ENCODE measurements around the gene BTN1A1. TPM values are rescaled to one million over a fixed set of nuclear protein-coding genes. Genes with fewer than 3 reads are reported as not detected.
A peak's percentile ranks its signal among the peaks of the same experiment; 100 is the strongest.

BTN1A1 gene
- total and polyA plus RNA-seq, 9 of the 15 experiments (the other 6 are each of a cell fraction or from before 2014, with no cell fraction given) = 0.01 to 0.15 (median 0.06) TPM; not detected in 4

DNA sequence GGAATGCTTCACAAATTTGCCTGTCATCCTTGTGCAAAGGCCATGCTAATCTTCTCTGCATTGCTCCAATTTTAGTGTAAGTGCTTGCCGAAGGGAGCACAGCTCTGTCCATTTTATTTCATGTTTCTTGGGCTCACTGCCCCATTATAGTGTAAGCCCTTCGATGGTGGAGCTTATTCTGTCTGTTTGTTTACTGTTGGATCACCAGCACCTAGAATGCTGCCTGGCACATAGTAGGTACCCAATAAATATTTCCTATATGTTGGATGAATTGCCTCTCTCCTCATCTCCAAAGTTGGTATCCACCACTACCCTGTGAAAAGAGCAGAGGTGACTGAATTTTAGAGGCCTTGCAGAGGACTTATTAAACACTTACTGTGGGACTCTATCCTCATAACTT is 19.3 kb downstream of the BTN1A1 start (continued):
- TF ChIP-seq ZNF212 (CRISPR knock-in tag; IDR thresholded peaks at IDR 0.05) = no peak
- no peak for TF ChIP-seq ZNF174 (CRISPR knock-in tag; IDR thresholded peaks at IDR 0.05)
- TF ChIP-seq ZNF282 (CRISPR knock-in tag; IDR thresholded peaks at IDR 0.05) = no peak
- 0 out of 2 replicates have a peak, but pooled peaks have one; percentile 14 for TF ChIP-seq NFE2 (IDR thresholded peaks at IDR 0.05; ENCODE audit: low read depth)
- TF ChIP-seq SP1 (CRISPR knock-in tag; IDR thresholded peaks at IDR 0.05) = no peak
- no peak for TF ChIP-seq ZNF146 (CRISPR knock-in tag; IDR thresholded peaks at IDR 0.05; ENCODE audit: unreplicated experiment)
- TF ChIP-seq ZBTB17 (CRISPR knock-in tag; IDR thresholded peaks at IDR 0.05) = no peak
- TF ChIP-seq ESRRA (IDR thresholded peaks at IDR 0.05; ENCODE audit: borderline replicate concordance, low read depth) = no peak
- peak; percentile 82 for TF ChIP-seq TBP (optimal IDR thresholded peaks at IDR 0.05; ENCODE audit: low read depth, low read length)
- TF ChIP-seq MAFK (IDR thresholded peaks at IDR 0.05; ENCODE audit: low read length) = no peak
- no peak for TF ChIP-seq ZNF717 (CRISPR knock-in tag; IDR thresholded peaks at IDR 0.05)
- TF ChIP-seq XRCC3 (IDR thresholded peaks at IDR 0.05) = no peak
- TF ChIP-seq KHSRP (IDR thresholded peaks at IDR 0.05) = no peak
- TF ChIP-seq, protein P1, sequence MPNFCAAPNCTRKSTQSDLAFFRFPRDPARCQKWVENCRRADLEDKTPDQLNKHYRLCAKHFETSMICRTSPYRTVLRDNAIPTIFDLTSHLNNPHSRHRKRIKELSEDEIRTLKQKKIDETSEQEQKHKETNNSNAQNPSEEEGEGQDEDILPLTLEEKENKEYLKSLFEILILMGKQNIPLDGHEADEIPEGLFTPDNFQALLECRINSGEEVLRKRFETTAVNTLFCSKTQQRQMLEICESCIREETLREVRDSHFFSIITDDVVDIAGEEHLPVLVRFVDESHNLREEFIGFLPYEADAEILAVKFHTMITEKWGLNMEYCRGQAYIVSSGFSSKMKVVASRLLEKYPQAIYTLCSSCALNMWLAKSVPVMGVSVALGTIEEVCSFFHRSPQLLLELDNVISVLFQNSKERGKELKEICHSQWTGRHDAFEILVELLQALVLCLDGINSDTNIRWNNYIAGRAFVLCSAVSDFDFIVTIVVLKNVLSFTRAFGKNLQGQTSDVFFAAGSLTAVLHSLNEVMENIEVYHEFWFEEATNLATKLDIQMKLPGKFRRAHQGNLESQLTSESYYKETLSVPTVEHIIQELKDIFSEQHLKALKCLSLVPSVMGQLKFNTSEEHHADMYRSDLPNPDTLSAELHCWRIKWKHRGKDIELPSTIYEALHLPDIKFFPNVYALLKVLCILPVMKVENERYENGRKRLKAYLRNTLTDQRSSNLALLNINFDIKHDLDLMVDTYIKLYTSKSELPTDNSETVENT (CRISPR knock-in tag; IDR thresholded peaks at IDR 0.05) = no peak
- TF ChIP-seq, protein P2, sequence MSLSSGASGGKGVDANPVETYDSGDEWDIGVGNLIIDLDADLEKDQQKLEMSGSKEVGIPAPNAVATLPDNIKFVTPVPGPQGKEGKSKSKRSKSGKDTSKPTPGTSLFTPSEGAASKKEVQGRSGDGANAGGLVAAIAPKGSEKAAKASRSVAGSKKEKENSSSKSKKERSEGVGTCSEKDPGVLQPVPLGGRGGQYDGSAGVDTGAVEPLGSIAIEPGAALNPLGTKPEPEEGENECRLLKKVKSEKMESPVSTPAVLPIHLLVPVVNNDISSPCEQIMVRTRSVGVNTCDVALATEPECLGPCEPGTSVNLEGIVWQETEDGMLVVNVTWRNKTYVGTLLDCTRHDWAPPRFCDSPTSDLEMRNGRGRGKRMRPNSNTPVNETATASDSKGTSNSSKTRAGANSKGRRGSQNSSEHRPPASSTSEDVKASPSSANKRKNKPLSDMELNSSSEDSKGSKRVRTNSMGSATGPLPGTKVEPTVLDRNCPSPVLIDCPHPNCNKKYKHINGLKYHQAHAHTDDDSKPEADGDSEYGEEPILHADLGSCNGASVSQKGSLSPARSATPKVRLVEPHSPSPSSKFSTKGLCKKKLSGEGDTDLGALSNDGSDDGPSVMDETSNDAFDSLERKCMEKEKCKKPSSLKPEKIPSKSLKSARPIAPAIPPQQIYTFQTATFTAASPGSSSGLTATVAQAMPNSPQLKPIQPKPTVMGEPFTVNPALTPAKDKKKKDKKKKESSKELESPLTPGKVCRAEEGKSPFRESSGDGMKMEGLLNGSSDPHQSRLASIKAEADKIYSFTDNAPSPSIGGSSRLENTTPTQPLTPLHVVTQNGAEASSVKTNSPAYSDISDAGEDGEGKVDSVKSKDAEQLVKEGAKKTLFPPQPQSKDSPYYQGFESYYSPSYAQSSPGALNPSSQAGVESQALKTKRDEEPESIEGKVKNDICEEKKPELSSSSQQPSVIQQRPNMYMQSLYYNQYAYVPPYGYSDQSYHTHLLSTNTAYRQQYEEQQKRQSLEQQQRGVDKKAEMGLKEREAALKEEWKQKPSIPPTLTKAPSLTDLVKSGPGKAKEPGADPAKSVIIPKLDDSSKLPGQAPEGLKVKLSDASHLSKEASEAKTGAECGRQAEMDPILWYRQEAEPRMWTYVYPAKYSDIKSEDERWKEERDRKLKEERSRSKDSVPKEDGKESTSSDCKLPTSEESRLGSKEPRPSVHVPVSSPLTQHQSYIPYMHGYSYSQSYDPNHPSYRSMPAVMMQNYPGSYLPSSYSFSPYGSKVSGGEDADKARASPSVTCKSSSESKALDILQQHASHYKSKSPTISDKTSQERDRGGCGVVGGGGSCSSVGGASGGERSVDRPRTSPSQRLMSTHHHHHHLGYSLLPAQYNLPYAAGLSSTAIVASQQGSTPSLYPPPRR (CRISPR knock-in tag; IDR thresholded peaks at IDR 0.05; ENCODE audit: borderline replicate concordance) = no peak
- no peak for TF ChIP-seq ZNF695 (CRISPR knock-in tag; IDR thresholded peaks at IDR 0.05)
- TF ChIP-seq ZKSCAN1 (IDR thresholded peaks at IDR 0.05; ENCODE audit: low read depth, low read length) = peak; percentile 94
- peak; percentile 50 for TF ChIP-seq POLR2A (conservative IDR thresholded peaks at IDR 0.05)
- TF ChIP-seq PCBP2 (IDR thresholded peaks at IDR 0.05; ENCODE audit: low read depth, low read length, poor library complexity, severe bottlenecking) = no peak
- TF ChIP-seq, protein P3, sequence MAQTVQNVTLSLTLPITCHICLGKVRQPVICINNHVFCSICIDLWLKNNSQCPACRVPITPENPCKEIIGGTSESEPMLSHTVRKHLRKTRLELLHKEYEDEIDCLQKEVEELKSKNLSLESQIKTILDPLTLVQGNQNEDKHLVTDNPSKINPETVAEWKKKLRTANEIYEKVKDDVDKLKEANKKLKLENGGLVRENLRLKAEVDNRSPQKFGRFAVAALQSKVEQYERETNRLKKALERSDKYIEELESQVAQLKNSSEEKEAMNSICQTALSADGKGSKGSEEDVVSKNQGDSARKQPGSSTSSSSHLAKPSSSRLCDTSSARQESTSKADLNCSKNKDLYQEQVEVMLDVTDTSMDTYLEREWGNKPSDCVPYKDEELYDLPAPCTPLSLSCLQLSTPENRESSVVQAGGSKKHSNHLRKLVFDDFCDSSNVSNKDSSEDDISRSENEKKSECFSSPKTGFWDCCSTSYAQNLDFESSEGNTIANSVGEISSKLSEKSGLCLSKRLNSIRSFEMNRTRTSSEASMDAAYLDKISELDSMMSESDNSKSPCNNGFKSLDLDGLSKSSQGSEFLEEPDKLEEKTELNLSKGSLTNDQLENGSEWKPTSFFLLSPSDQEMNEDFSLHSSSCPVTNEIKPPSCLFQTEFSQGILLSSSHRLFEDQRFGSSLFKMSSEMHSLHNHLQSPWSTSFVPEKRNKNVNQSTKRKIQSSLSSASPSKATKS (CRISPR knock-in tag; IDR thresholded peaks at IDR 0.05) = no peak
